K562 (cell line): ENCODE results near the gene RNH1. TPM values are rescaled to one million over a fixed set of nuclear protein-coding genes. Genes with fewer than 3 reads are reported as not detected.

ENCODE experiments used
- ARID1B ChIP-seq: fragments of 450-650 bp; IDR thresholded peaks from 2 replicates; pipeline ENCODE4 v1.6.1; 2016; ENCODE audit warnings: antibody characterized with exemption, mild to moderate bottlenecking, inconsistent platforms
- FOXK2 ChIP-seq, 2 experiments: fragments of 450-650 bp; IDR thresholded peaks in 1 of 2; conservative IDR thresholded peaks in 1 of 2; 2 replicates each; pipeline ENCODE4 v1.6.1; 2016; ENCODE audit warnings: low read depth in 2 of 2, mild to moderate bottlenecking in 1 of 2
- HNRNPK ChIP-seq: fragments of 200-400 bp; formaldehyde crosslinking; IDR thresholded peaks from one replicate; pipeline ENCODE4 v1.6.1; 2018; ENCODE audit warnings: mild to moderate bottlenecking, low read depth, low read length; ENCODE audit not compliant: poor library complexity, severe bottlenecking
- MAZ ChIP-seq, 2 experiments: fragments of 450-650 bp in 1 of 2; sonication (generic) in 1 of 2; formaldehyde crosslinking; IDR thresholded peaks in 1 of 2; conservative IDR thresholded peaks in 1 of 2; 2 replicates each; pipeline versions ENCODE4 v1.4.0 to v1.5.0; 2020; ENCODE audit warnings: mild to moderate bottlenecking in 1 of 2, missing genetic modification reagents in 1 of 2
- MGA ChIP-seq: fragments of 450-650 bp; IDR thresholded peaks from 2 replicates; pipeline ENCODE4 v1.6.1; 2016; ENCODE audit warnings: mild to moderate bottlenecking, moderate library complexity
- NCOA6 ChIP-seq: fragments of 450-650 bp; IDR thresholded peaks from 2 replicates; pipeline ENCODE4 v1.6.1; 2017; ENCODE audit warnings: mild to moderate bottlenecking
- NR1H2 ChIP-seq: sonication (generic); formaldehyde crosslinking; IDR thresholded peaks from 2 replicates; pipeline ENCODE4 v1.4.0; 2020; ENCODE audit warnings: mild to moderate bottlenecking, missing genetic modification reagents
- RB1 ChIP-seq: fragments of 450-650 bp; IDR thresholded peaks from 2 replicates; pipeline ENCODE4 v1.6.1; 2017; ENCODE audit warnings: low read depth, mild to moderate bottlenecking
- SAFB ChIP-seq: fragments of 200-400 bp; formaldehyde crosslinking; IDR thresholded peaks from 2 replicates; pipeline ENCODE4 v1.6.1; 2017; ENCODE audit warnings: low read depth, low read length, borderline replicate concordance
- polyA plus RNA-seq, 8 experiments: library from polyadenylated mRNA; depleted of rRNA in 4 of 8; stranded (reverse) in 5 of 8; unstranded in 3 of 8; fragments of >200 nt; fragmentation: Nextera tagmentation in 2 of 8; fragmentation: Illumina TruSeq in 1 of 8; extraction: Ambion mirVana in 2 of 8; extraction: Trizol in 1 of 8; gene quantifications; 2 replicates each; pipeline versions ENCODE4 v1.2.1 to v1.2.3, GENCODE V29; 2011 to 2014; ENCODE audit warnings: inconsistent platforms in 1 of 8, missing spikeins in 1 of 8
- total RNA-seq, 7 experiments: library from RNA; depleted of rRNA in 6 of 7; stranded (reverse); fragments of >200 nt in 6 of 7; fragmentation: Illumina TruSeq in 2 of 7; extraction: Trizol in 2 of 7; gene quantifications; 2 replicates each; pipeline versions ENCODE4 v1.2.1 to v1.2.3, GENCODE V29; 2011 to 2021; ENCODE audit warnings: low replicate concordance in 1 of 7
- TF ChIP-seq, protein P1 (sequence below): sonication (generic); formaldehyde crosslinking; IDR thresholded peaks from 2 replicates; pipeline ENCODE4 v1.8.1; 2023; ENCODE audit warnings: mild to moderate bottlenecking, missing genetic modification reagents, moderate library complexity

The RNH1 gene
- total and polyA plus RNA-seq, 9 of the 15 experiments (the other 6 are each of a cell fraction or from before 2014, with no cell fraction given) = 2.5 to 160 (median 44.3) TPM

DNA sequence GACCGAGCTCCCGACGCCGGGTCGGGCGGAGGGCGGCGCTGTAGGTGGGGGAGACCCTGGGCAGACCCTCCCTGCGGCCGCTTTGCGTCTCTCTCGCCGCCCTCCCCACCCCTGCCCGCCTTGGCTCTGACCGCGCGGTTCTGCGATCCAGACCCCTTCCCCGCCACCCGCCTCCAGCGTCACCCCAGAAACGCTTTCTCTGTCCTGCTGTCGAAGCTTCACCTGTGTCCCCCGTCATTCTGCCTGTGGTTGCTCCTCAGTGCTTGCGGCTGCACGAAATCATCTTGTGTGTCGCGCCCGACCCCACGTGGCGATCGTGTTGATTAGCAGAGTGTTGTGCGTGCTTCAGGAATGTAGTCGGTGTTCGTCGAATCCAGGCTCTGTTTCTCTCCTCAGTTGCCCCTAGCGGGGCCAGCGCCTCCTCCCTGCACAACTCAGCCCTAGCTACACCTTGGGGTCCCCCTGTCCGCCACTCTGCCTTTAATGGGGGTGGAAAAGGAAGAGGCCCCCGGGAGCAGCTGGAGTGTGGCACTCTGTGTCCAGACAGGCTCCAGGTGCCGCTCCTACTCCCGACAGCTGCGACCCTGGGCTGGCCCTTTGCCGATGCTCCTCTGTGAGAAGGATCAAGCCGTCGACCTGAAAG lies 56.1 kb downstream of the RNH1 start (continued):
- peak; percentile 98 for TF ChIP-seq MGA
- TF ChIP-seq HNRNPK = no peak
- peak in 1 of 2 experiments; percentile 40; a peak in 1 of 4 replicates for TF ChIP-seq MAZ (CRISPR knock-in tag; conservative IDR thresholded peaks at IDR 0.05 in 1 of 2, IDR thresholded peaks at IDR 0.05 in 1 of 2)
- TF ChIP-seq RB1 = 0 out of 2 replicates have a peak, but pooled peaks have one; percentile 22
- TF ChIP-seq SAFB = no peak
- TF ChIP-seq FOXK2 (conservative IDR thresholded peaks at IDR 0.05 in 1 of 2, IDR thresholded peaks at IDR 0.05 in 1 of 2; ENCODE audit: low read depth in 2 of 2) = peak; percentile 77 to 89
- TF ChIP-seq NCOA6 = no peak
- TF ChIP-seq ARID1B = no peak
- TF ChIP-seq NR1H2 (CRISPR knock-in tag) = no peak
- TF ChIP-seq, protein P1, sequence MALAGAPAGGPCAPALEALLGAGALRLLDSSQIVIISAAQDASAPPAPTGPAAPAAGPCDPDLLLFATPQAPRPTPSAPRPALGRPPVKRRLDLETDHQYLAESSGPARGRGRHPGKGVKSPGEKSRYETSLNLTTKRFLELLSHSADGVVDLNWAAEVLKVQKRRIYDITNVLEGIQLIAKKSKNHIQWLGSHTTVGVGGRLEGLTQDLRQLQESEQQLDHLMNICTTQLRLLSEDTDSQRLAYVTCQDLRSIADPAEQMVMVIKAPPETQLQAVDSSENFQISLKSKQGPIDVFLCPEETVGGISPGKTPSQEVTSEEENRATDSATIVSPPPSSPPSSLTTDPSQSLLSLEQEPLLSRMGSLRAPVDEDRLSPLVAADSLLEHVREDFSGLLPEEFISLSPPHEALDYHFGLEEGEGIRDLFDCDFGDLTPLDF = peak; percentile 56; the same call in 1 of the 2 replicates
